GM19239 (cell line): Measurements from ENCODE around the gene PRKG1.
"Not testable (repeated sequence)": the region's sequence is repeated elsewhere in the genome, so short reads cannot be mapped to it uniquely, and the experiment has no call there.

Source experiments
- DNase-seq: peaks from one replicate; pipeline ENCODE4 v3.0.0; 2011; ENCODE audit warnings: low spot score; ENCODE audit not compliant: insufficient read length
- FAIRE-seq: peaks from 2 replicates; lab custom pipeline; 2011; peaks lifted over from hg19 to GRCh38; lab: Jason Lieb, UNC

PRKG1 gene

DNA sequence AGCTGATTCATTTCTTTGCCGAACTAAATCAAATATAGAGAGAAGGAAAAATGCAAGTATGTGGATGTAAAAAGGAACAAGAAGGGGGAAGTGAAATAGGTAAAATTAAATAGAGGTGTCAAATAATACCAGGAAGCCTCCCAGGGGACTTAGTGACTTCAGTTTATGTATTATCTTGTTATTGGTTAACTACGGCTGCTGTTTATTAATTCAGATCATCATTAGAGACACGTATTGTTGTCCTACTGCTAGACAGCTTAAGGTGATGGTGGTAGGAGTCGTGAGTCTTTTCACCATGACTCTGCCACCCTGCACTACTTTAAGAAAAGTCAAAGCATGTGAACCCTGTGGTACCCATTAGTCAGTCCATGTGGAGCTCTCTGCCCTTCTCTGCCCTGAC lies 289.1 kb downstream of the PRKG1 start:
- FAIRE-seq, result no peak
- no peak for DNase-seq

GRCh38 chr10:51364674-51365073 lies 290.4 kb downstream of the PRKG1 start:
- FAIRE-seq (no peak), DNase-seq (no peak)

GRCh38 chr10:51366044-51366443 lies 291.8 kb downstream of the PRKG1 start:
- DNase-seq (no peak), FAIRE-seq (no peak)

DNA sequence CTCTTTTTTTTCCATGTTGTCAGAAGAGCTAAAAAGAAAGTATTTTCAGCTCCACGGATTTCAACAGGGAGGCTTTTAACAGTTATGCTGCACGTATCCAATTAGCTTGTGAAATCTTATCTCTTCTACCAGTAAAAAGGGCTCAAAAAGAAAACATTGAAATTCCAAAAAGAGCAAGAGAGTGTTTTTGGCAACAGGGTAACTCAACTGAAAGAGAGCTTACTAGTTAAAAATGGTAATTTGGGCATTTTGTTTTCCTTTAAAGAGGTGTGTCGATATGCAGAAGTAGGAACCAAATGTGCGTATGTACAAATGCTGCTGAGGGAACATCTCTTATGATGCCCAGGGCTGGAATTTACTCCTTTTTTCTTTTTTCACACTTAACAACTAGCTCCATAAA lies 292.8 kb downstream of the PRKG1 start:
- no peak for FAIRE-seq
- no peak for DNase-seq

GRCh38 chr10:51367694-51368093 lies 293.4 kb downstream of the PRKG1 start:
- DNase-seq (no peak), FAIRE-seq (no peak)

DNA sequence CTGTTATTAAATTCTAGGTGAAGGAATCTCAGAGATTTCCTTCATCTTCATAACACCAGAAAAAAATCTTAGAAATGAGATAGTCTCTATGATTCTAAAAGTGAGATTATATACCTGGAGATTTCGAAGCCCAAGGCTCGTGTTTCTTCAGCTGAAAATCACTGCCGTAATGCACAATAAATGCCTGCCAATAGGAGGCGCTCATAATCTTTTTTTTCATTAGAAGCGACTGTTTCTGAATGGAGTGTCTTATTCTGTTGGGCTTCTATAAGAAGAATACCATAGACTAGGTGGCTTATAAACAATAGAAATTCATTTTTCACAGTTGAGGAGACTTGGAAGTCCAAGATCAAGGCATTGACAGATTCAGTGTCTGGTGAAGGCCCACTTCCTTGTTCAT lies 294.7 kb downstream of the PRKG1 start:
- no peak for FAIRE-seq
- no peak for DNase-seq

- FAIRE-seq (no peak), DNase-seq (no peak)
Measured at GRCh38 chr10:51369903-51370302, 295.6 kb downstream of the PRKG1 start.

DNA sequence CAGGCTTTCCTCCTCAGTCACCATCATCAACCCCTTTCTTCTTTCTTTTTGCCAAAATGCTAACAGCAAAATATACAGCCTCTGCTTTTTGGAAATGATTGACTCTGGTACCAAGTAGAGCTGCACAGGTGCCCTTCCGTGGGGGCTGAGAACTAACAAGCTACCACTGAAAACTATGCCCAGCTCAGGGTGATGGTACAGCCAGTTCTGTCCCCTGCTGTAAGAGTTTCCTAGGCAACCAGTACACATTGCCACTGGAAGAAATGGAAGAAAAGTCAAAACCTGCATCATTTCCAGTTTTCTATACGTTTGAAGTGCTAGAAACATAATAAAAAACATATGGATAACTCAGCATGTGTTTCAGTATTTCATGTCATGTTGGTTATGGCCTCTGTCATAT lies 297.5 kb downstream of the PRKG1 start:
- DNase-seq (no peak), FAIRE-seq (no peak)

DNA sequence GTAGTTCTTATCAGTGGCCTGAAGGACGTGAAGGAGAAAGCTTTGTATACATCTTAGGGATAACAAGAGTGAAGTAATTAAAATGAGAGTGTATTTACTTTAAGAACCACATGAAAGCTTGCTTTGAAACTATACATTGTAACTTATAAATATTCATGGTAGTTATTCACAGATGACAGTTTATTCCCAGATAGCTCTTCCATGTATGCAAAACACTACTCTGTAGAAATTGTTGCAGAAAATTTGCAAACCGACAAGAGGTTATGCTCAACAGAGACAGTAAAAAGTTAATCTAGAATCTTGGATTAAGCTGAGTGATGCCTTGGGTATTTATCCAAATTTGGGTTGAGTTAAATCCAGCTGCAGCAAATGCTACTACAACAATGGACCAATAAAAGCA lies 301.5 kb downstream of the PRKG1 start:
- FAIRE-seq (no peak), DNase-seq (no peak)

- FAIRE-seq, result no peak
- no peak for DNase-seq
Measured at GRCh38 chr10:51377070-51377931, 303.0 kb downstream of the PRKG1 start.

- DNase-seq (no peak), FAIRE-seq (no peak)
Measured at GRCh38 chr10:51377932-51378599, 303.8 kb downstream of the PRKG1 start.

DNA sequence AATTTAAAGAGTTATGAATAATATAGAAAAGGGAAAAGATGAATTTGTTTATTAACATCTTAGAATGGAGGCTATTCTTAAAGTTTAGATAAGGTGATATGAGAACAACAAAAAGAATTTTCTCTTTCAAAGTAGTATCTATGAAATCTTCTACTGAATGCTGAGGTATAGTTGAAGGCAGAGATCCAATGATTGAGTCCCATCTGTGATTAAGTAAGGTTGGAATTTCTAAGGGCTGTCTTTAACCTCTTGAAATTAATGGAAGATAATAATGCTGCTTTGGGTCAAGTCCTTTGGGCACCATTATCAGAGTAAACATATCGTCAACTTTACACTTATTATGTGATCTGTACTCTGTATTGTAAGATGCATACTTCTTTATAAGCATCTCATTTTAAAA lies 307.9 kb downstream of the PRKG1 start:
- FAIRE-seq, result no peak
- no peak for DNase-seq

- no peak for DNase-seq
- no peak for FAIRE-seq
Measured at GRCh38 chr10:51384971-51385370, 310.7 kb downstream of the PRKG1 start.

DNA sequence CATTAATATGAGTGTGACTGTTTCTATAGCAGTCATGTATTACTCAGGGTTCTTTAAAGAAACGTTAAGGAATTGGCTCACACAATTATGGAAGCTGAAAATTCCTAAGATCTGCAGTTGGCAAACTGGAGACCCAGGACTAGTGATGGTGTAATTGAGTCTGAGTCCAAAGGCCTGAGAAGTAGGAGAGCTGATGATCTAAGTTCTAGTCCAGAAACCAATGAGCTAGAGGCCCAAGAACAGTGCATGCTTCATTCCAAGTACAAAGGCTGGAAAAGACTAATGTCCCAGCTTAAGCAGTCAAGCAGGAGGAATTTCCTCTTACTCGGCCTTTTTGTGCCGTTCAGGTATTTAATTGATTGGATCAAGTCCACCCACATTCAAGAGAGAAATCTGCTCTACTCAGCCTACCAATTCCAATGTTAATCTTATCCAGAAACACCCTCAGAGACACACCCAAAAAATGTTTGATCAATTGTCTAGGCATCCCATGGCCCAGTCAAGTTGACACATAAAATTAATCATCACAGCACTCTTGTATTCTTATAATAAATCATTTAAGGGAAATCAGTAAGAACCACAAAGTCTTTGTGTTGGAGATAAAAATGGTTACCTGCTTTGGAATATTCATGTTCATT lies 312.1 kb downstream of the PRKG1 start:
- DNase-seq, result no peak
- FAIRE-seq, result no peak

DNA sequence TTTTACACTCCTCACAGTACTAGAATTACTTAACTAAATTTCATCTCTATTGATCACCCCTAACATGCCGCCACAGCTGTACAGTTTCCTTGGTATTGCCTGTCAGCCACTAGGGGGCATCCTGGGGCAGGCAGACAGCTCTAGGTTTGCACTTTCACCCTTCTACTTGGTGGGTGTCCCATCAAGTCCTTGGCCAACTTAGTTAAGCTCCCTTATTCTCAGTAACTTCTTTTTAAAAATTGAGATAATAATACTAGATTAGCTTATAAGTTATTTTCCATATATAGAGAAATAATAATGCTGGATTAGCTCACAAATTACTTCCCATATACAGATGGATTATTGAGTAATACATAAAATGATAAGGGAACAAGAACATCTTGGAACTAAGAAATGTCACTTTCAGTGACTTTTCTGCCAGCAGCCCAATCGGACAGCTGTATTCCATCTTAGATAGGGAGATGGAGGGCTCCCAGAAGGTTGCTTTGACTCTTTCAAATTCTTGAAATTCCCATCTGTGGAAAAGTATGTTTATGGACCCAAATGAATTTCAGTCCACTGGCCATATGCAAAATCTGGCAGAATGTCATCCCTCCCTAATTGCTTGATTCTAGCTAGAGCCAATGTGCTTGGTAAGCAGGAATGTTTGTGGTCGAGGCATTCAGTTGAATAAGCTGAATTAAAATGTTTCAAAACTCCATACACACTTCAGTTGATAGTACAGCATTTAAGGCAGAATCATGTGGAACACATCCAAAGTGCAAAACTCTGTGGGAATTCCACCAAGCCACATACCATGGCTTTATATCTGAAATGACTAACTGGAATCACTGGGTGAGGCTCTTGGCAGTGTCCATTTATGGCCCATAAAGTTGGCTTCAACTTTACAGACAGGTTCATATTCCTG lies 315.4 kb downstream of the PRKG1 start:
- peak; percentile 59 for DNase-seq
- FAIRE-seq, result peak; percentile 72

GRCh38 chr10:51393006-51393405 lies 318.7 kb downstream of the PRKG1 start:
- not testable (repeated sequence) for FAIRE-seq, DNase-seq

DNA sequence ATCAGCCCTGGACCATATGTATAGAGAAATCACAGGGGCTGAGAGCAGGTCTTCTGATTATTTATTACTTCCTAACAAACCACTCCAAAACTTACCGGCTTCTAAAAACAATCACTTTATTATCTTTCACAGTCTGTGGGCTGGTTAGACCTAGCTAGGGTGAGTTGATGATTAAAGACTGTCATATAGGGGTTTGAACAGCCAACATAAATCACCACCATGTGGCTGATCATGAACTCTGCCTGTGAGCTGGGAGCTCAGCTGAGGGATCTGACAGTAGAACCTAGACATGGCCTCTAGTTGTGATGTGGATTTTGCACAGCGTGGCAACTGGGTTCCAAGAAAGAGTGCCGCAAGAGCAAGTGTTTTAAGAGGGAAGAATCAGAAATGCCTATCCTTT lies 319.8 kb downstream of the PRKG1 start:
- FAIRE-seq (no peak), DNase-seq (no peak)

GRCh38 chr10:51397244-51397643 lies 323.0 kb downstream of the PRKG1 start:
- FAIRE-seq, result no peak
- no peak for DNase-seq

DNA sequence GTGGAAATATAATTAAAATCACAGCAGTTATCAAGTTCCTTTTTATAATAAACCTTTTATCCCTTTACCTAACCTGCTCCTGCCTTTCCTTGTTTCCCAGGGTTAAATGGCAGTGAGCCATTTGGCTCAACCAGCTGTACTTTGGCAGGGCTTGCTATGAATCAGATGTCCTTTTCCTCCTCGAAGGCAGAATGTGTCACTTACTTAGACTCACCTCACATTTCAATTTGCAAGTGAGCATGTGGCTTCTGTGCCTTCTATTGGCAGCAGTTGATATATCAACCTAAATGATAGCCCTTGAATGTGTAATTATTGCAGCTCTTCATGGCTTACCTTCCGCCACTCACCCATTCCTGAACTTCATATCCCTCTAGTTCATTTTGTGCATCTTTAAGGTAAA lies 323.4 kb downstream of the PRKG1 start:
- no peak for DNase-seq
- FAIRE-seq, result no peak

- FAIRE-seq (no peak), DNase-seq (no peak)
Measured at GRCh38 chr10:51399840-51400239, 325.6 kb downstream of the PRKG1 start.
